ENCODE results near the gene NLGN4X.

NLGN4X gene

DNA sequence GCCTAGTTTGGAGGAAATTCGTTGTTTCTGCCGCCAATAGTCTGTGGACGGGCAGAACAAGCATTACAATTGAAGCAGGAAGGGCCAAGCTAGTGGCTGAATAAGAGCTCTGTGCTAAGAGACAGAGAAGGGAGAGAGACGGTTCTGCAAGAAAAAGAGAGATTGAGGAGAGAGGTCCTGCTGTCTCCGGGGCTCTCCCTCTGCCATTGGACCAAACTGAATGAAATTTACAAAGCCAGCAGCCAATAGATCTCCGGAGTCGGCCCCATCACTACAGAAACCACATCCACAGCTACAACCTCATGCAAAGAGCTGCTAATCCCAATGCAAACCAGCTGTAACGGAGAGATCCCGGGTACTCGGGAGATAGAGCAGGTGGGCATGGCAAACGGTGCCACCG, at the start of gene NLGN4X:
Gene NLGN4X (minus strand): TSS at position 148 of the 400 bp plus-strand sequence. CDS start 77,401 bp downstream, outside the sequence.
- DNase-seq (ENCODE audit: low spot score): no peak

DNA sequence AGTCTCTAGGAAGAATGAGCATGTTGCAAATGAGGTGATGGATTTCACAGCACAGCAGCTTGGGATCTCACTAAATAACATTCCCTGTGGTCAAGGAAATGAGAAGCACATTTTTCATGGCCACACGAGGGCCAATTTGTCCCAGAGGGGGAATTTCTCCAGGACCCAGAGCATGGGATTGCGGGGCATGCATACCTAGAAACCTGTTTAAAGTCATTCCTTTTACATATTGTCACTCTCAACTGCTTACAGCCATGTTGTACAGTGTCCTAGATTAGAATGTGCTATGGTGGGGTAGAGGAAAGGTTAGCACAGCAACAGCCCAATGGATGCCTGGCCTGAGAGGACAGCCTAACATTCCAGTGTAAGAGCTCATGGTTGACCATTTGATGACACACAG, 37.4 kb upstream of the NLGN4X start:
- DNase-seq (ENCODE audit: low spot score): no peak

DNA sequence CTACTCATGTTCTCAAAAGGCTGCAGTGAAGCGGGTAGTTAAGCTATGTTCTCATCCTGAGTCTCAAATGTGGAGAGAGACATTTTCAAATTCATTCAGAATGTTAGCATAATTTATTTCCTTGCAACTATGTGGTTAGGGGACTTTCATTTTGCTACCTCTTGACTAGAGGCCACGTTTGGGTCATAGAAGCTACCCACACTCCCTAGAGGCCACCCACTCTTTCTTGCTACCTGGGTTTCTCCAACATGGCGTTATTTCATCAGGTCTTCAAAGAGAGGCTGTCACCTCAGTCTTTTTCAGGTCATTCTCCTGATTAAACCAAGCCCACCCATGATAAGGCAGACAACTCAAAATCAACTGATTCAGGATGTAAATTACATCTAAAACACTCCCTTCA, 34.3 kb upstream of the NLGN4X start:
- no peak for DNase-seq (ENCODE audit: low spot score)

DNA sequence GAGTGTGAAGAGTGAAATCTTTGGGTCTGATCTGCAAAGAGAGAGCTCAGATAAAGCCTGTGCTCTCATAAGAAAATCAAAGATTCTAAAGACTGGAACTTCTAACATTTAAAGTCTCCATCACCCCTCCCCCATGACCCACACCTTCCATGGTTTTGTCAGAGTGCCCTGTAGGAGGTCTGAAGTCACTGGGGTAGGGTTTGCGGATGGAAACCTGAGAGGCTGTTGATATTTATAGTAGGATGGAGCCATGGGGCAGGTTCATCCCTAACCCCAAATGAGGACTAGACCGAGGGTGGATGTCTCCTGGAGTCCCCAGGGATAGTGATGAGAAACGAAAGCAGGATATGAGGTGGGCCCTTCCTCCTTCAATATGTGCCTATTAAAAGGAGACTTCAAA, 28.4 kb upstream of the NLGN4X start:
- DNase-seq (ENCODE audit: low spot score): no peak

- DNase-seq (ENCODE audit: low spot score): no peak
Measured at GRCh38 chrX:6244666-6245065, 16.0 kb upstream of the NLGN4X start.

- no peak for DNase-seq (ENCODE audit: low spot score)
Measured at GRCh38 chrX:6238576-6238975, 9.9 kb upstream of the NLGN4X start.

DNA sequence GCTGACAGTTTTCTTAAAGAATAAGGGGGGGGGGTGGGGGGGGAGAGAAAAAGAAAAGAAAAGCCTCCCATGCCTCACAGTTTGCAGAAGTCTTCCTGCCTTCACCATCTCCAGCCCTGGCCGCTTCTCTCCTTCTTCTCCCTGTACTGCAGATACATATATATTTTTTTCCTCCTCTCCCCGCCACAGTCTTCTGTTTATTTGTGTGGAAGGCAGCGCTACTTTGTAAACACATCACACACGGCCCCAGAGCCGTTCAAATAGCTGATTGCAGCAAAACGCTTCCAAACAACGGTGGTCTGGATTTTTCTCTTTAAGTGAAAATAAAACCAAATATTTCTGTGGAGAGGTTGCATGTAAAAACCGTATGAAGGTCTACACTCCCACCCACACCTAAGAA, 732 bp downstream of the NLGN4X start:
- no peak for DNase-seq (ENCODE audit: low spot score)

DNA sequence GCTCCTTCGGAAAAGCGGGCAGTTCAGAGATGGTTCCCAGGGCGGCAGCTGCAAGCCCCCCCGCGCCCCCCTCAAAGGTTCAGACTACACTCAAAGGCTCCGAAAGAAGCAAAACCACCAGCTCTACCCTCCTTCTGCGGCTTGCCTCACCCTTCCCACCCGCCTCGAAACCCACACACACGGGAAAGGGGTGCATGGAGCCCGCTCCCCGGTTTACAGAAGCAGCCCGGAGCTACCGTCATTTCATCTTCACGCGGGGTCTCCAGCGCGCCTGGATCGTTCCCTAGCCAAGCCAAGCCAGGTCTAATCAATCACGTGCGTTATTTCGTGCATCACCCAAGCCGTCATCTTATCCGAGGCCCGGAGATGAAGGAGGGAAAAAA, 1.2 kb downstream of the NLGN4X start:
- DNase-seq (ENCODE audit: low spot score): no peak

DNA sequence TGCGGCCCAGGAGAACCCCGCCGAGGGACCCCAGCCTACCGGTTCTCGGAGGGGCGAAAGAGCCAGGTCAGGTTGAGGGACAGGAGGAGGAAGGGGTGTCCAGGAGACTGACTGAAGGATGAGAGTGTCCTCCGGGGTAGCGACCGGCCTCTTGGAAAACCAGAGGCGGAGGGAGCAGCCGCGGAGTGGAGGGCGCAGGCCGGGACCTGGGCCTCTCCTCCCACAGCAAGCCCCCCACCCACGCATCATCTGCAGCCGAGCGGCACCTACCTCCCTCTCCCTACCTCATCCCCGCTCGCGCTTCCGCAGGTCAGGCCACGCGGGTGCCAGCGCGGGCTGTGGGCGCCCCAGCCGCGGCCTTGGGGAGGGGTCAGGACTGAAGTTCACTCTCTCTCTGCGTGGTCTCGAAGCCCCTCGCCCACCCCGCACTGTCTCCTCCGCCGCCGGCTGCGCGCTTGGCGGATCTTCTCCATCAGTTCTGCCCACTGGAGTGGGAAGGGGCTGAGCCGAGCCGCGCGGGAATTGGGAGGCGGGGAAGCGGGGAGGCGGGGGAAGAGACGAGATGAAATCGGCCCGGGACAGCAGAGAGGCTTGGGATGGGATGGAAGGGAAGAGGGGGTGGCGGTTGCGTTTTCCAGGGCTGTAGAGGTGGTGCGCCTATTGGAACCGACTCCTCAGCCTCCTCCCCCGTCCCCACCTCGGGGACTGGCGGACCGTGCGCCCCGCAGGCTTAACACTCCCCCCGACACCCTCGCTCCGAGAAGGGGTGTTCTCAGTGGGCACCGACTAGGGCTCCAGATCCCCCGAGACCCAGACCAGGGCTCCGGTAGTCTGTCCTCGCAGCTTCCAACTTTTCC, 1.8 kb downstream of the NLGN4X start:
- no peak for DNase-seq (ENCODE audit: low spot score)

GRCh38 chrX:6225911-6226595, 2.6 kb downstream of the NLGN4X start:
- no peak for DNase-seq (ENCODE audit: low spot score)

GRCh38 chrX:6225288-6225910, 3.3 kb downstream of the NLGN4X start:
- DNase-seq (ENCODE audit: low spot score): no peak

DNA sequence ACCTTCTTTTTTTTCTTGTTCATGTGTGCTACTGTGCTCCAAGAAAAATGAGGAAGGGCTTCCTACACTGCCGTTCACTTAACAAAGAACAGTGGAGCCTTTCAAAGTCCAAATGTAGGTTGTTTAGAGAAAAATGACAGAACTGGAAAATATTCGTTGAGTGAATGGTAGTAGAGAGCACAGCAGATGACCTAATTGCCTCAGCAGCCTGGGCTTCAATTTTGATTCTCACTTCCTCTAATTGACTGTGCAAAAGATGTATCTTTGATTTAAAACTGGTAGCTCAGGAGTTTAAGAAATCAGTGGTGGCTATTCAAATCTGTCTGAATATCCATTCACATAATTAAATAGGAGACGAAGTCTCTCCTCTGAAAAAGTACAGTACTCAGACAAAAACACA, 5.2 kb downstream of the NLGN4X start:
- DNase-seq (ENCODE audit: low spot score): no peak

GRCh38 chrX:6210230-6210629, 18.4 kb downstream of the NLGN4X start:
- no peak for DNase-seq (ENCODE audit: low spot score)

DNA sequence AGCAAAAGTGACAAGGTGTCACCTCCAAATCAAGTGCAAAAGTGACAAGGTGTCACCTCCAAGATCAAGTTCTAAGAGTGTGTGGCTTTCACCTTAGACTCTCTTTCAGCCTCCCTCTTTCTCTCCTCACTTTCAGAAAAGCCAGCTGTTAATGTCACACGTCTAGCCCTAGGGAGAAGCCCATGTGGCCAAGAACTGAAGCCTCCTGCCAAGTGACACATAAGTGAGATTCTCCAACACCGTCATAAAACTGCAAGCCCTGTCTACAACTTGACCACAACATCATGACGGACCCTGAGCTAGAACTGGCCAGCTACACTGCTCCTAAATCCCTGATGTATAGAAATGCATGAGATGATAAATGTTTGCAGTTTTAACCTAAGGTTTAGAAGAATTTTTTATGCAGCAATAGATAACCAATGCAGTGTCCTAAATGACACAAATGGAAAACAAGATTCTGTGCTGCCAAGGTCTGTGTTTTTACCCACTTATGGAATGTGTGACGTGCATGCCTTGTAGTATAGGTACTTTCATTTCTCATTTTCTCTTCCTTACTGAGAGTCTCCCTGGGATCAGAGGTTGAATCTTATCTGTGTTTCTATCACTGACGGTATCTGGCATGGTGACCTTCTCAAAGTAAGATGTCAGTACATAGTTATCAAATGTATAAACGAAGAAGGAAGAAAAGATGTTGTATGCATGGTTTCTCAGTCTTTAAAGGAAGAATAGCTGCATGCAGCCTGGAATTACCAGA, 25.0 kb downstream of the NLGN4X start:
- no peak for DNase-seq (ENCODE audit: low spot score)

GRCh38 chrX:6199486-6199885, 29.2 kb downstream of the NLGN4X start:
- DNase-seq (ENCODE audit: low spot score): no peak

GRCh38 chrX:6187256-6187655, 41.4 kb downstream of the NLGN4X start:
- no peak for DNase-seq (ENCODE audit: low spot score)

DNA sequence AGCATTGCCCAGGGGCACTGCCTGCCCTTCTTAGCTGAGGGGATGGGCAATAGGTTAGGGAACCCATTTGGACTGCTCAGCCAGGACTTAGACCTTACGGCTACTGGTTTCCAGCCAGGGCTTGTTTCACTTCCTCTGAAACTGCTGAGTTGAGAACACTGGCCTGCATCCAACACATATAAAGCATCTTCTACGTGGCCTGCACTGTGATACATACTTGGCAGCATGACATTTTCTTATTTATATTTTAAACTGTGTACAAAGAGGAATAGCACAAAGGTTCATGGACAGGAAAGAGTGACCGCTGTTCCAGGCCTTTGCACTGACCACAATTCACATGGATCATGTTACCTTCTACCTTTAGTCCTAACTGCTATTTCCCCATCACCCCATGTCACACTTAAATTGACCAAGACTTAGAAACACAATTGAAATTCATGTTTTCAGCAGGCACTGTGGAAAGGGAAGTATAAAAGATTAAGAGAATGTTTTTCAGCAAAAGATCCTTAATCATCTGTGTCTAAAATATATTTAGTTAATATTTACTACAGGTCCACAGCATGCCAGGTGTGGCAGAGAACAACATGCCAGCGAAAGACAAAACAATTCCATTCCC, 43.7 kb downstream of the NLGN4X start:
- no peak for DNase-seq (ENCODE audit: low spot score)

GRCh38 chrX:6175914-6176313, 52.8 kb downstream of the NLGN4X start:
- no peak for DNase-seq (ENCODE audit: low spot score)

DNA sequence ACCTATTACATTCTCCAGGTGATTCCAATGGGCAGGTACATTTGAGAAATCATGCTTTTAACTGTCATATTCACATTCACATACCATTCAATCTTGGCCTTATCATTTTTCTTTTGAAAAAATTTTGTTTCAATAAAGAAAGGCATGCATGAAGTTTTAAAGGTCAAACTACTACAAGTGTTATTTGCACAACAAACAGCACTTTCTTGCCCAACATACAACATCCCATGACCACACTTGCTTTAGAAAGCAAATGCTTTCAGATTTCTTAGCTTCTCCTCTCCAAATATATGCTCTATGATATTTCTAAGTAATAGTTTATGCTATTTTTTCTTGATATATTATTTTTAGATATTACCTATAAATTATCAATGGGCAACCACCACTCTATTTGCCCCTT, 58.2 kb downstream of the NLGN4X start:
- no peak for DNase-seq (ENCODE audit: low spot score)

- no peak for DNase-seq (ENCODE audit: low spot score)
Measured at GRCh38 chrX:6169407-6169806, 59.3 kb downstream of the NLGN4X start.

GRCh38 chrX:6163721-6164120, 64.9 kb downstream of the NLGN4X start:
- no peak for DNase-seq (ENCODE audit: low spot score)

DNA sequence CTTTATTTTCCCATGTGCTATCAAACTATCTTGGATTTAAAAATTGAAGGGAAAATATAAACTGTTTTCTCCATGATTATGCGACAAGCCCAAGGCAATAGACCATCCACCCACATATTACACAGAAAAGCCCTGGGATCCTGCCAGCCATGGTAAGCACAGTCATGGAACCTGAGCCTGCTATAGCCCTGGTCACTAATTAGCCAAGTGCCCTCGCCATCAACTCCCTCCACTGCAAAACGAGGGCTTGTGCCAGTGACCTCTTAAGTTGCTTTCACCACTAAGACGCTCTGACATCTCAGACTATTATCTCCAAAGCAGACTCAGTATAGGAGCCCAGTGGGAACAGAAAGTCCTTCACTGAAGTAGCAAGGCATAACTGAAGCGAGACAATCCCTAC, 69.2 kb downstream of the NLGN4X start:
- no peak for DNase-seq (ENCODE audit: low spot score)
